WTC11 (cell line): ENCODE results near the gene TMEM235. TPM values are rescaled to one million over a fixed set of nuclear protein-coding genes. Genes with fewer than 3 reads are reported as not detected.

ENCODE experiments used
- ATAC-seq: fragments of 200-7000 bp; cut with Tn5 transposase; 2 replicates; pipeline ENCODE4 v1.10.0; 2021; ENCODE audit warnings: mild to moderate bottlenecking, moderate library complexity
- CTCF ChIA-PET: fragments of 300-600 bp; sonication (Branson Sonifier 250); formaldehyde crosslinking; loops from one replicate; lab custom pipeline; 2021; ENCODE audit warnings: antibody characterized with exemption; lab: Charles Lee
- POLR2A ChIA-PET: fragments of 350-600 bp; sonication (Branson Sonifier 250); formaldehyde crosslinking; loops from one replicate; lab custom pipeline; 2021; ENCODE audit warnings: antibody characterized with exemption; lab: Charles Lee
- DNase-seq: peaks from one replicate; pipeline ENCODE4 v3.0.0; 2021; ENCODE audit warnings: low spot score
- H3K27ac Mint-ChIP-seq: 2 replicates; pipeline ENCODE4 v1.8.0; 2021; ENCODE audit warnings: mixed read lengths
- H3K27me3 Mint-ChIP-seq: 2 replicates; pipeline ENCODE4 v1.8.0; 2021; ENCODE audit warnings: low read depth, mild to moderate bottlenecking, moderate library complexity, mixed read lengths
- H3K36me3 Mint-ChIP-seq: 2 replicates; pipeline ENCODE4 v1.8.0; 2021; ENCODE audit warnings: mixed read lengths
- H3K4me1 Mint-ChIP-seq: 2 replicates; pipeline ENCODE4 v1.8.0; 2022; ENCODE audit warnings: mixed read lengths
- H3K4me3 Mint-ChIP-seq: 2 replicates; pipeline ENCODE4 v1.8.0; 2021; ENCODE audit warnings: mild to moderate bottlenecking, moderate library complexity, mixed read lengths
- H3K9me3 Mint-ChIP-seq: 2 replicates; pipeline ENCODE4 v1.8.0; 2021; ENCODE audit warnings: mixed read lengths
- ATF1 ChIP-seq: sonication (generic); formaldehyde crosslinking; IDR thresholded peaks from 2 replicates; pipeline ENCODE4 v1.8.1; 2023; ENCODE audit warnings: mild to moderate bottlenecking, moderate library complexity, missing genetic modification reagents
- FOXK1 ChIP-seq: sonication (generic); formaldehyde crosslinking; IDR thresholded peaks from 2 replicates; pipeline ENCODE4 v1.8.0; 2022; ENCODE audit warnings: mild to moderate bottlenecking, moderate library complexity, missing genetic modification reagents
- IRF2 ChIP-seq: sonication (generic); formaldehyde crosslinking; IDR thresholded peaks from 2 replicates; pipeline ENCODE4 v1.8.0; 2022; ENCODE audit warnings: low read depth, missing genetic modification reagents, borderline replicate concordance
- MYBL2 ChIP-seq: sonication (generic); formaldehyde crosslinking; IDR thresholded peaks from 2 replicates; pipeline ENCODE4 v1.8.1; 2023; ENCODE audit warnings: mild to moderate bottlenecking, moderate library complexity, missing genetic modification reagents
- PRRX2 ChIP-seq: fragments of 250-450 bp; sonication (Bioruptor Pico); IDR thresholded peaks from 2 replicates; pipeline ENCODE4 v1.8.0; 2021; ENCODE audit warnings: mild to moderate bottlenecking
- RELA ChIP-seq: sonication (generic); formaldehyde crosslinking; IDR thresholded peaks from 2 replicates; pipeline ENCODE4 v1.8.1; 2022; ENCODE audit warnings: missing genetic modification reagents, mild to moderate bottlenecking, borderline replicate concordance
- TCF7 ChIP-seq: sonication (generic); formaldehyde crosslinking; IDR thresholded peaks from 2 replicates; pipeline ENCODE4 v1.8.0; 2022; ENCODE audit warnings: mild to moderate bottlenecking, low read depth, missing genetic modification reagents, moderate library complexity
- TEAD4 ChIP-seq: sonication (generic); formaldehyde crosslinking; IDR thresholded peaks from 2 replicates; pipeline ENCODE4 v1.8.0; 2022; ENCODE audit warnings: mild to moderate bottlenecking, missing genetic modification reagents
- ZNF121 ChIP-seq: sonication (generic); formaldehyde crosslinking; IDR thresholded peaks from 2 replicates; pipeline ENCODE4 v1.8.0; 2023; ENCODE audit warnings: missing genetic modification reagents
- ZNF263 ChIP-seq: sonication (generic); formaldehyde crosslinking; IDR thresholded peaks from 2 replicates; pipeline ENCODE4 v1.8.1; 2022; ENCODE audit warnings: low read depth, mild to moderate bottlenecking, moderate library complexity, missing genetic modification reagents
- total RNA-seq: library from RNA; stranded (reverse); gene quantifications from 3 replicates; pipeline ENCODE4 v1.2.3, GENCODE V29; 2021
- TF ChIP-seq, protein P1 (sequence below): fragments of 250-450 bp; sonication (Bioruptor Pico); IDR thresholded peaks from 2 replicates; pipeline ENCODE4 v1.9.0; 2021; ENCODE audit warnings: mild to moderate bottlenecking
- TF ChIP-seq, protein P2 (sequence below): sonication (generic); formaldehyde crosslinking; IDR thresholded peaks from 2 replicates; pipeline ENCODE4 v1.8.1; 2022; ENCODE audit warnings: low read depth, missing genetic modification reagents, borderline replicate concordance
- TF ChIP-seq, protein P3 (sequence below): fragments of 250-450 bp; sonication (Bioruptor Pico); IDR thresholded peaks from 2 replicates; pipeline ENCODE4 v1.9.0; 2021; ENCODE audit warnings: mild to moderate bottlenecking
- TF ChIP-seq, protein P4 (sequence below): sonication (generic); formaldehyde crosslinking; IDR thresholded peaks from 2 replicates; pipeline ENCODE4 v1.8.0; 2023; ENCODE audit warnings: missing genetic modification reagents, mild to moderate bottlenecking, borderline replicate concordance

TMEM235 gene
- total RNA-seq, 1 experiment from 2014 or later: 0.24 TPM

DNA sequence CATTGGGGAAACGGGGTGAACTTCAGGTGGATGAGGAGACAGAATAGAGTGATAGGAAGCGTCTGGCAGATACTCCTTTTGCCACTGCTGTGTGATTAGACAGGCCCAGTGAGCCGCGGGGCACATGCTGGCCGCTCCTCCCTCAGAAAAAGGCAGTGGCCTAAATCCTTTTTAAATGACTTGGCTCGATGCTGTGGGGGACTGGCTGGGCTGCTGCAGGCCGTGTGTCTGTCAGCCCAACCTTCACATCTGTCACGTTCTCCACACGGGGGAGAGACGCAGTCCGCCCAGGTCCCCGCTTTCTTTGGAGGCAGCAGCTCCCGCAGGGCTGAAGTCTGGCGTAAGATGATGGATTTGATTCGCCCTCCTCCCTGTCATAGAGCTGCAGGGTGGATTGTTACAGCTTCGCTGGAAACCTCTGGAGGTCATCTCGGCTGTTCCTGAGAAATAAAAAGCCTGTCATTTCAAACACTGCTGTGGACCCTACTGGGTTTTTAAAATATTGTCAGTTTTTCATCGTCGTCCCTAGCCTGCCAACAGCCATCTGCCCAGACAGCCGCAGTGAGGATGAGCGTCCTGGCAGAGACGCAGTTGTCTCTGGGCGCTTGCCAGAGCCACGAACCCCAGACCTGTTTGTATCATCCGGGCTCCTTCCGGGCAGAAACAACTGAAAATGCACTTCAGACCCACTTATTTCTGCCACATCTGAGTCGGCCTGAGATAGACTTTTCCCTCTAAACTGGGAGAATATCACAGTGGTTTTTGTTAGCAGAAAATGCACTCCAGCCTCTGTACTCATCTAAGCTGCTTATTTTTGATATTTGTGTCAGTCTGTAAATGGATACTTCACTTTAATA, 7.0 kb upstream of the TMEM235 start:
- Mint-ChIP-seq H3K9me3 (no peaks in the 10 kb centered on the region), H3K4me1 (peaks cover 6% of the 10 kb centered on the region), H3K27ac (no peak overlapping the region; the same call in 1 of the 2 replicates), H3K27me3 (no peaks in the 10 kb centered on the region), H3K4me3 (no peak overlapping the region), H3K36me3 (peaks cover 38% of the 10 kb centered on the region)
- no peak for ATAC-seq
- POLR2A ChIA-PET: no interaction called here
- DNase-seq: no peak
- TF ChIP-seq, protein P1, sequence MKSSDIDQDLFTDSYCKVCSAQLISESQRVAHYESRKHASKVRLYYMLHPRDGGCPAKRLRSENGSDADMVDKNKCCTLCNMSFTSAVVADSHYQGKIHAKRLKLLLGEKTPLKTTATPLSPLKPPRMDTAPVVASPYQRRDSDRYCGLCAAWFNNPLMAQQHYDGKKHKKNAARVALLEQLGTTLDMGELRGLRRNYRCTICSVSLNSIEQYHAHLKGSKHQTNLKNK (CRISPR knock-in tag): no peak
- TF ChIP-seq TCF7 (no peak), IRF2 (no peak)
- TF ChIP-seq, protein P2, sequence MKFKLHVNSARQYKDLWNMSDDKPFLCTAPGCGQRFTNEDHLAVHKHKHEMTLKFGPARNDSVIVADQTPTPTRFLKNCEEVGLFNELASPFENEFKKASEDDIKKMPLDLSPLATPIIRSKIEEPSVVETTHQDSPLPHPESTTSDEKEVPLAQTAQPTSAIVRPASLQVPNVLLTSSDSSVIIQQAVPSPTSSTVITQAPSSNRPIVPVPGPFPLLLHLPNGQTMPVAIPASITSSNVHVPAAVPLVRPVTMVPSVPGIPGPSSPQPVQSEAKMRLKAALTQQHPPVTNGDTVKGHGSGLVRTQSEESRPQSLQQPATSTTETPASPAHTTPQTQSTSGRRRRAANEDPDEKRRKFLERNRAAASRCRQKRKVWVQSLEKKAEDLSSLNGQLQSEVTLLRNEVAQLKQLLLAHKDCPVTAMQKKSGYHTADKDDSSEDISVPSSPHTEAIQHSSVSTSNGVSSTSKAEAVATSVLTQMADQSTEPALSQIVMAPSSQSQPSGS (CRISPR knock-in tag): no peak
- CTCF ChIA-PET: interaction anchor here (1.0 to 2.8 kb wide), 4 partner anchors 25 to 50 kb away, joined by 3 to 18 read pairs (median 4); no protein-coding TSS in a partner anchor

DNA sequence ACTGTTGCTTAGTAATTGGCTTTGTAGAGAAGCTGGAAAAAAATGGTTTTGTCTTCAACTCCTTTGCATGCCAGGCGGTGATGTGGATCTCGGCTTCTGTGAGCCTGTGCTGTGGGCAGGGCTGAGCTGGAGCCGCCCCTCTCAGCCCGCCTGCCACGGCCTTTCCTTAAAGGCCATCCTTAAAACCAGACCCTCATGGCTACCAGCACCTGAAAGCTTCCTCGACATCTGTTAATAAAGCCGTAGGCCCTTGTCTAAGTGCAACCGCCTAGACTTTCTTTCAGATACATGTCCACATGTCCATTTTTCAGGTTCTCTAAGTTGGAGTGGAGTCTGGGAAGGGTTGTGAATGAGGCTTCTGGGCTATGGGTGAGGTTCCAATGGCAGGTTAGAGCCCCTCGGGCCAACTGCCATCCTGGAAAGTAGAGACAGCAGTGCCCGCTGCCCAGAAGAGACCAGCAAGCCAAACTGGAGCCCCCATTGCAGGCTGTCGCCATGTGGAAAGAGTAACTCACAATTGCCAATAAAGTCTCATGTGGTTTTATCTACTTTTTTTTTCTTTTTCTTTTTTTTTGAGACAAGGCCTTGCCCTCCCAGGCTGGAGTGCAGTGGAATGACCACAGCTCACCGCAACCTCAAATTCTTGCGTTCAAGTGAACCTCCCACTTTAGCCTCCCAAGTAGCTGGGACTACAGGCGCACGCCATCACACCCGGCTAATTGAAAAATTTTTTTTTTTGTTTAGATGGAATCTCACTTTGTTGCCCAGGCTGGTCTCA, 6.2 kb upstream of the TMEM235 start:
- ChIA-PET POLR2A (interaction anchor here (1.2 kb wide), 1 partner anchor 38 kb away, joined by 3 read pairs; the partner anchor contains the start of genes AFMID and TK1), CTCF (interaction anchor here (1.0 to 2.8 kb wide), 5 partner anchors 24 to 333 kb away, joined by 3 to 18 read pairs (median 4); partner anchors contain the start of gene TK1)
- DNase-seq: no peak
- no peak for TF ChIP-seq PRRX2 (CRISPR knock-in tag)
- TF ChIP-seq RELA (CRISPR knock-in tag): no peak
- TF ChIP-seq ZNF121 (CRISPR knock-in tag): no peak
- TF ChIP-seq, protein P2 (CRISPR knock-in tag): no peak
- TF ChIP-seq FOXK1: no peak
- TF ChIP-seq, protein P3, sequence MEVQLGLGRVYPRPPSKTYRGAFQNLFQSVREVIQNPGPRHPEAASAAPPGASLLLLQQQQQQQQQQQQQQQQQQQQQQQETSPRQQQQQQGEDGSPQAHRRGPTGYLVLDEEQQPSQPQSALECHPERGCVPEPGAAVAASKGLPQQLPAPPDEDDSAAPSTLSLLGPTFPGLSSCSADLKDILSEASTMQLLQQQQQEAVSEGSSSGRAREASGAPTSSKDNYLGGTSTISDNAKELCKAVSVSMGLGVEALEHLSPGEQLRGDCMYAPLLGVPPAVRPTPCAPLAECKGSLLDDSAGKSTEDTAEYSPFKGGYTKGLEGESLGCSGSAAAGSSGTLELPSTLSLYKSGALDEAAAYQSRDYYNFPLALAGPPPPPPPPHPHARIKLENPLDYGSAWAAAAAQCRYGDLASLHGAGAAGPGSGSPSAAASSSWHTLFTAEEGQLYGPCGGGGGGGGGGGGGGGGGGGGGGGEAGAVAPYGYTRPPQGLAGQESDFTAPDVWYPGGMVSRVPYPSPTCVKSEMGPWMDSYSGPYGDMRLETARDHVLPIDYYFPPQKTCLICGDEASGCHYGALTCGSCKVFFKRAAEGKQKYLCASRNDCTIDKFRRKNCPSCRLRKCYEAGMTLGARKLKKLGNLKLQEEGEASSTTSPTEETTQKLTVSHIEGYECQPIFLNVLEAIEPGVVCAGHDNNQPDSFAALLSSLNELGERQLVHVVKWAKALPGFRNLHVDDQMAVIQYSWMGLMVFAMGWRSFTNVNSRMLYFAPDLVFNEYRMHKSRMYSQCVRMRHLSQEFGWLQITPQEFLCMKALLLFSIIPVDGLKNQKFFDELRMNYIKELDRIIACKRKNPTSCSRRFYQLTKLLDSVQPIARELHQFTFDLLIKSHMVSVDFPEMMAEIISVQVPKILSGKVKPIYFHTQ (CRISPR knock-in tag): no peak
- TF ChIP-seq TEAD4: no peak
- TF ChIP-seq, all 79 proteins: peak for 0
- no peaks in the 10 kb centered on the region; the same call in 1 of the 2 replicates for H3K4me1 Mint-ChIP-seq
- H3K27me3 Mint-ChIP-seq: peaks cover 5% of the 10 kb centered on the region
- H3K27ac Mint-ChIP-seq: peak overlapping the region; percentile 68
- no peak for ATAC-seq
- no peak overlapping the region for H3K4me3 Mint-ChIP-seq
- H3K36me3 Mint-ChIP-seq: peaks cover 32% of the 10 kb centered on the region
- no peaks in the 10 kb centered on the region for H3K9me3 Mint-ChIP-seq

DNA sequence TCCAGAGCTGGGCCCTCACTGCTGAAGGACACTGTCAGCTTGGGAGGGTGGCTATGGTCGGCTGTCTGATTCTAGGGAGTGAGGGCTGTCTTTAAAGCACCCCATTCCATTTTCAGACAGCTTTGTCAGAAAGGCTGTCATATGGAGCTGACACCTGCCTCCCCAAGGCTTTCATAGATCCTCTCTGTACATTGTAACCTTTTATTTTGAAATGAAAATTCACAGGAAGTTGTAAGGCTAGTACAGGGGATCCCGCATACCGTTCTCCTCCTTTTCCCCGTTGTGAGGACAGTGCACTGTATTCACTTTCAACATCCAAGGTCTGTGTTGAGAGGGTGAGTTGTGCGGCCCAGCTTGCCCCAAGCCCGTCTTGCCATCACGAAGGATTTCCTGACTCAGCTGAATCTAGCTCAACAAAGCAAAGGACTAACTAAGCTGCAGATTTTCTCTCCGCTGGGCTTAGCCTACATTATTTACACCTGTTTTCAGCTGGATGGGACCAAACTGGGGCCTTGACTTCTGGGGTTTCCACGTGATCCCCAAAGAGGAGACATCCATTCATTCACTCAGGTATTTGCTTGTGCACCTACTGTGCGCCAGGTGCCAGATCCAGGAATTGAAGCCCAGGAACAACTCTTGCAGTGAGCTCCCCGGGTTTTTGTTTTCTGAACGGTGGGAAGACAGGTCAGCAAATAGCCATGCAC, 5.2 kb upstream of the TMEM235 start:
- ATAC-seq (no peak), DNase-seq (no peak)
- Mint-ChIP-seq H3K4me3 (no peak overlapping the region), H3K27ac (peak overlapping the region; percentile 68; the same call in 1 of the 2 replicates), H3K4me1 (peaks cover 4% of the 10 kb centered on the region; the same call in 1 of the 2 replicates), H3K27me3 (peaks cover 14% of the 10 kb centered on the region), H3K36me3 (peaks cover 27% of the 10 kb centered on the region), H3K9me3 (no peaks in the 10 kb centered on the region)
- CTCF ChIA-PET: interaction anchor here (0.5 to 2.8 kb wide), 7 partner anchors 23 to 334 kb away, joined by 3 to 18 read pairs (median 4); partner anchors contain the start of gene TK1
- no peak for TF ChIP-seq ATF1 (CRISPR knock-in tag)
- TF ChIP-seq, protein P4, sequence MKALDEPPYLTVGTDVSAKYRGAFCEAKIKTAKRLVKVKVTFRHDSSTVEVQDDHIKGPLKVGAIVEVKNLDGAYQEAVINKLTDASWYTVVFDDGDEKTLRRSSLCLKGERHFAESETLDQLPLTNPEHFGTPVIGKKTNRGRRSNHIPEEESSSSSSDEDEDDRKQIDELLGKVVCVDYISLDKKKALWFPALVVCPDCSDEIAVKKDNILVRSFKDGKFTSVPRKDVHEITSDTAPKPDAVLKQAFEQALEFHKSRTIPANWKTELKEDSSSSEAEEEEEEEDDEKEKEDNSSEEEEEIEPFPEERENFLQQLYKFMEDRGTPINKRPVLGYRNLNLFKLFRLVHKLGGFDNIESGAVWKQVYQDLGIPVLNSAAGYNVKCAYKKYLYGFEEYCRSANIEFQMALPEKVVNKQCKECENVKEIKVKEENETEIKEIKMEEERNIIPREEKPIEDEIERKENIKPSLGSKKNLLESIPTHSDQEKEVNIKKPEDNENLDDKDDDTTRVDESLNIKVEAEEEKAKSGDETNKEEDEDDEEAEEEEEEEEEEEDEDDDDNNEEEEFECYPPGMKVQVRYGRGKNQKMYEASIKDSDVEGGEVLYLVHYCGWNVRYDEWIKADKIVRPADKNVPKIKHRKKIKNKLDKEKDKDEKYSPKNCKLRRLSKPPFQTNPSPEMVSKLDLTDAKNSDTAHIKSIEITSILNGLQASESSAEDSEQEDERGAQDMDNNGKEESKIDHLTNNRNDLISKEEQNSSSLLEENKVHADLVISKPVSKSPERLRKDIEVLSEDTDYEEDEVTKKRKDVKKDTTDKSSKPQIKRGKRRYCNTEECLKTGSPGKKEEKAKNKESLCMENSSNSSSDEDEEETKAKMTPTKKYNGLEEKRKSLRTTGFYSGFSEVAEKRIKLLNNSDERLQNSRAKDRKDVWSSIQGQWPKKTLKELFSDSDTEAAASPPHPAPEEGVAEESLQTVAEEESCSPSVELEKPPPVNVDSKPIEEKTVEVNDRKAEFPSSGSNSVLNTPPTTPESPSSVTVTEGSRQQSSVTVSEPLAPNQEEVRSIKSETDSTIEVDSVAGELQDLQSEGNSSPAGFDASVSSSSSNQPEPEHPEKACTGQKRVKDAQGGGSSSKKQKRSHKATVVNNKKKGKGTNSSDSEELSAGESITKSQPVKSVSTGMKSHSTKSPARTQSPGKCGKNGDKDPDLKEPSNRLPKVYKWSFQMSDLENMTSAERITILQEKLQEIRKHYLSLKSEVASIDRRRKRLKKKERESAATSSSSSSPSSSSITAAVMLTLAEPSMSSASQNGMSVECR (CRISPR knock-in tag): no peak
- TF ChIP-seq ZNF263: 0 out of 2 replicates have a peak, but pooled peaks have one; percentile 19
- no peak for TF ChIP-seq MYBL2
- POLR2A ChIA-PET: interaction anchor here (0.5 to 1.3 kb wide), 3 partner anchors 12 to 701 kb away, joined by 3 to 4 read pairs (median 3); partner anchors contain the start of genes AFMID, BIRC5 and TK1
